Measurements from ENCODE around the gene CIB2.

- TF ChIP-seq CTCF (IDR thresholded peaks at IDR 0.05; ENCODE audit: low read depth, low read length) (no peak), EZH2phosphoT487 (IDR thresholded peaks at IDR 0.05; ENCODE audit: low read depth) (no peak)
Measured at GRCh38 chr15:78097667-78098066, 33.6 kb downstream of the CIB2 start.
